ENCODE results near the gene NRXN3. TPM values are rescaled to one million over a fixed set of nuclear protein-coding genes. Genes with fewer than 3 reads are reported as not detected.

Gene NRXN3
- total RNA-seq, 1 experiment from 2014 or later, result not detected

GRCh38 chr14:78975734-78976133 lies 805.6 kb downstream of the NRXN3 start:
- Histone ChIP-seq H2AFZ (no peak overlapping the region), H4K20me1 (ENCODE audit: insufficient read depth) (no peaks in the 10 kb centered on the region), H3K9me2 (ENCODE audit: insufficient read depth) (no peaks in the 10 kb centered on the region), H3K27ac (no peak overlapping the region), H3K4me2 (no peak overlapping the region), H3F3A (ENCODE audit: insufficient read depth, low read depth) (no peaks in the 10 kb centered on the region; the same call in 1 of the 2 replicates), H3K36me3 (ENCODE audit: low read depth) (no peaks in the 10 kb centered on the region), H3K79me2 (ENCODE audit: low read depth) (no peaks in the 10 kb centered on the region), H3K27me3 (ENCODE audit: insufficient read depth, low read depth) (no peaks in the 10 kb centered on the region), H3K9me3 (ENCODE audit: insufficient read depth, low read depth) (no peaks in the 10 kb centered on the region), H3K4me3 (no peak overlapping the region), H3K4me1 (replicated peaks; ENCODE audit: insufficient read depth) (peaks cover 11% of the 10 kb centered on the region)
- intact Hi-C loops (cut with micrococcal nuclease; ENCODE audit: unreplicated experiment), result no loop called here
- no peak for DNase-seq
- TF ChIP-seq EZH2 (IDR thresholded peaks at IDR 0.05; ENCODE audit: low read depth), result no peak
- TF ChIP-seq, protein P1, sequence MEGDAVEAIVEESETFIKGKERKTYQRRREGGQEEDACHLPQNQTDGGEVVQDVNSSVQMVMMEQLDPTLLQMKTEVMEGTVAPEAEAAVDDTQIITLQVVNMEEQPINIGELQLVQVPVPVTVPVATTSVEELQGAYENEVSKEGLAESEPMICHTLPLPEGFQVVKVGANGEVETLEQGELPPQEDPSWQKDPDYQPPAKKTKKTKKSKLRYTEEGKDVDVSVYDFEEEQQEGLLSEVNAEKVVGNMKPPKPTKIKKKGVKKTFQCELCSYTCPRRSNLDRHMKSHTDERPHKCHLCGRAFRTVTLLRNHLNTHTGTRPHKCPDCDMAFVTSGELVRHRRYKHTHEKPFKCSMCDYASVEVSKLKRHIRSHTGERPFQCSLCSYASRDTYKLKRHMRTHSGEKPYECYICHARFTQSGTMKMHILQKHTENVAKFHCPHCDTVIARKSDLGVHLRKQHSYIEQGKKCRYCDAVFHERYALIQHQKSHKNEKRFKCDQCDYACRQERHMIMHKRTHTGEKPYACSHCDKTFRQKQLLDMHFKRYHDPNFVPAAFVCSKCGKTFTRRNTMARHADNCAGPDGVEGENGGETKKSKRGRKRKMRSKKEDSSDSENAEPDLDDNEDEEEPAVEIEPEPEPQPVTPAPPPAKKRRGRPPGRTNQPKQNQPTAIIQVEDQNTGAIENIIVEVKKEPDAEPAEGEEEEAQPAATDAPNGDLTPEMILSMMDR (conservative IDR thresholded peaks at IDR 0.05), result no peak
- BruUV-seq (replicated peaks), result no TSS peak
- CTCF ChIA-PET, result interaction anchor here (0.6 kb wide), 1 partner anchor 12 kb away, joined by 3 read pairs; no protein-coding TSS in a partner anchor
- POLR2A ChIA-PET (ENCODE audit: unreplicated experiment), result no interaction called here

GRCh38 chr14:78978896-78979295 lies 808.7 kb downstream of the NRXN3 start:
- Histone ChIP-seq H3K9me3 (ENCODE audit: insufficient read depth, low read depth) (no peaks in the 10 kb centered on the region), H3K79me2 (ENCODE audit: low read depth) (no peaks in the 10 kb centered on the region), H3K27me3 (ENCODE audit: insufficient read depth, low read depth) (no peaks in the 10 kb centered on the region), H3K36me3 (ENCODE audit: low read depth) (no peaks in the 10 kb centered on the region), H3K4me1 (replicated peaks; ENCODE audit: insufficient read depth) (peaks cover 11% of the 10 kb centered on the region), H3F3A (ENCODE audit: insufficient read depth, low read depth) (no peaks in the 10 kb centered on the region; the same call in 1 of the 2 replicates), H3K4me2 (no peak overlapping the region), H3K27ac (no peak overlapping the region), H4K20me1 (ENCODE audit: insufficient read depth) (no peaks in the 10 kb centered on the region), H2AFZ (no peak overlapping the region), H3K9me2 (ENCODE audit: insufficient read depth) (no peaks in the 10 kb centered on the region), H3K4me3 (no peak overlapping the region)
- CTCF ChIA-PET, result no interaction called here
- intact Hi-C loops (cut with micrococcal nuclease; ENCODE audit: unreplicated experiment), result no loop called here
- POLR2A ChIA-PET (ENCODE audit: unreplicated experiment), result no interaction called here
- TF ChIP-seq EZH2 (IDR thresholded peaks at IDR 0.05; ENCODE audit: low read depth), result no peak
- TF ChIP-seq, protein P1 (conservative IDR thresholded peaks at IDR 0.05), result no peak
- no TSS peak for BruUV-seq (replicated peaks)
- no peak for DNase-seq

- H3K9me2 ChIP-seq (ENCODE audit: insufficient read depth), result no peaks in the 10 kb centered on the region
- POLR2A ChIA-PET (ENCODE audit: unreplicated experiment), result interaction anchor here (0.6 kb wide), 1 partner anchor 15 kb away, joined by 4 read pairs; no protein-coding TSS in a partner anchor
- intact Hi-C loops (cut with micrococcal nuclease; ENCODE audit: unreplicated experiment), result no loop called here
- no peak overlapping the region for H2AFZ ChIP-seq
- no peaks in the 10 kb centered on the region for H3K27me3 ChIP-seq (ENCODE audit: insufficient read depth, low read depth)
- H4K20me1 ChIP-seq (ENCODE audit: insufficient read depth), result no peaks in the 10 kb centered on the region
- no peaks in the 10 kb centered on the region for H3K4me1 ChIP-seq (replicated peaks; ENCODE audit: insufficient read depth)
- no peaks in the 10 kb centered on the region; the same call in 1 of the 2 replicates for H3K9me3 ChIP-seq (ENCODE audit: insufficient read depth, low read depth)
- no peaks in the 10 kb centered on the region for H3F3A ChIP-seq (ENCODE audit: insufficient read depth, low read depth)
- TF ChIP-seq EZH2 (IDR thresholded peaks at IDR 0.05; ENCODE audit: low read depth), result no peak
- TF ChIP-seq, protein P1 (conservative IDR thresholded peaks at IDR 0.05), result no peak
- CTCF ChIA-PET, result no interaction called here
- no peaks in the 10 kb centered on the region for H3K79me2 ChIP-seq (ENCODE audit: low read depth)
- no peak overlapping the region for H3K4me3 ChIP-seq
- H3K4me2 ChIP-seq, result no peak overlapping the region
- BruUV-seq (replicated peaks), result no TSS peak
- H3K27ac ChIP-seq, result no peak overlapping the region
- DNase-seq, result no peak
- no peaks in the 10 kb centered on the region for H3K36me3 ChIP-seq (ENCODE audit: low read depth)
These were observed 812.4 kb downstream of the NRXN3 start for GRCh38 chr14:78982551-78982950.

Data from PC-9 (cell line).